Activated CD8-positive, alpha-beta T cell treated with anti-CD3 and anti-CD28 coated beads for 36 hours (primary cell): Measurements from ENCODE around the gene PDK2. TPM values are rescaled to one million over a fixed set of nuclear protein-coding genes. Genes with fewer than 3 reads are reported as not detected.

Experiments used
- ATAC-seq: fragments of 200-7000 bp; cut with Tn5 transposase; one replicate; pipeline ENCODE4 v1.10.0; 2021; ENCODE audit warnings: mild to moderate bottlenecking, moderate library complexity
- CTCF ChIA-PET: fragments of 350-600 bp; sonication (Branson Sonifier 250); formaldehyde crosslinking; loops from one replicate; lab custom pipeline; 2021; ENCODE audit warnings: antibody characterized with exemption; lab: Charles Lee
- POLR2A ChIA-PET: fragments of 350-600 bp; sonication (Branson Sonifier 250); formaldehyde crosslinking; loops from one replicate; lab custom pipeline; 2021; ENCODE audit warnings: antibody characterized with exemption; lab: Charles Lee
- DNase-seq: peaks from one replicate; pipeline ENCODE4 v3.0.0-alpha.2; 2020
- H3K27ac Mint-ChIP-seq: one replicate; pipeline ENCODE4 v1.8.0; 2021; ENCODE audit warnings: mild to moderate bottlenecking, mixed read lengths
- H3K27me3 Mint-ChIP-seq: one replicate; pipeline ENCODE4 v1.8.0; 2021; ENCODE audit warnings: mixed read lengths
- H3K36me3 Mint-ChIP-seq: one replicate; pipeline ENCODE4 v1.8.0; 2021; ENCODE audit warnings: low read depth, mixed read lengths
- H3K4me1 Mint-ChIP-seq: one replicate; pipeline ENCODE4 v1.8.0; 2021; ENCODE audit warnings: low read depth, mixed read lengths
- H3K4me3 Mint-ChIP-seq: one replicate; pipeline ENCODE4 v1.8.0; 2021; ENCODE audit warnings: mild to moderate bottlenecking, moderate library complexity, mixed read lengths
- H3K9me3 Mint-ChIP-seq: one replicate; pipeline ENCODE4 v1.8.0; 2021; ENCODE audit warnings: mixed read lengths
- CTCF ChIP-seq: fragments of 200-600 bp; IDR thresholded peaks from one replicate; pipeline ENCODE4 v1.8.0; 2022; ENCODE audit warnings: antibody characterized with exemption, mild to moderate bottlenecking
- intact Hi-C: fragments of 100-400 bp; cut with micrococcal nuclease; formaldehyde crosslinking; loops from one replicate; pipeline ENCODE4 v1.10.0; 2022
- total RNA-seq, 2 experiments: library from RNA; stranded (reverse); gene quantifications; one replicate each; pipeline ENCODE4 v1.2.3, GENCODE V29; 2021

The PDK2 gene
- total RNA-seq, 2 experiments from 2014 or later, result 6.0 to 7.7 TPM

GRCh38 chr17:50074227-50074626 lies 20.9 kb upstream of the PDK2 start:
- Mint-ChIP-seq H3K27me3 (no peaks in the 10 kb centered on the region), H3K9me3 (peaks cover 2% of the 10 kb centered on the region), H3K4me3 (no peak overlapping the region), H3K4me1 (no peaks in the 10 kb centered on the region), H3K36me3 (peaks cover 8% of the 10 kb centered on the region), H3K27ac (no peak overlapping the region)
- DNase-seq (no peak), ATAC-seq (no peak)
- no peak for TF ChIP-seq CTCF
- CTCF ChIA-PET, result interaction anchor here (0.8 to 3.5 kb wide), 5 partner anchors 10 to 29 kb away, joined by 3 to 16 read pairs (median 3); no protein-coding TSS in a partner anchor
- intact Hi-C loops, result no loop called here
- POLR2A ChIA-PET, result interaction anchor here (1.4 kb wide), 1 partner anchor 46 kb away, joined by 3 read pairs; no protein-coding TSS in a partner anchor

- Mint-ChIP-seq H3K4me3 (no peak overlapping the region), H3K36me3 (peaks cover 8% of the 10 kb centered on the region), H3K4me1 (no peaks in the 10 kb centered on the region), H3K27me3 (no peaks in the 10 kb centered on the region), H3K27ac (no peak overlapping the region), H3K9me3 (peaks cover 2% of the 10 kb centered on the region)
- ChIA-PET POLR2A (interaction anchor here (0.6 to 1.4 kb wide), 4 partner anchors 9 to 47 kb away, joined by 3 to 4 read pairs (median 4); no protein-coding TSS in a partner anchor), CTCF (interaction anchor here (1.0 to 3.5 kb wide), 3 partner anchors 11 to 47 kb away, joined by 4 to 16 read pairs (median 4); no protein-coding TSS in a partner anchor)
- no peak for TF ChIP-seq CTCF
- intact Hi-C loops, result no loop called here
- ATAC-seq (no peak), DNase-seq (no peak)
Measured at GRCh38 chr17:50075446-50076032, 19.6 kb upstream of the PDK2 start.

- Mint-ChIP-seq H3K27ac (no peak overlapping the region), H3K36me3 (peaks cover 5% of the 10 kb centered on the region), H3K27me3 (no peaks in the 10 kb centered on the region), H3K4me3 (no peak overlapping the region), H3K9me3 (peaks cover 2% of the 10 kb centered on the region), H3K4me1 (no peaks in the 10 kb centered on the region)
- ChIA-PET POLR2A (interaction anchor here (0.6 to 1.4 kb wide), 3 partner anchors 8 to 21 kb away, joined by 3 to 4 read pairs (median 4); no protein-coding TSS in a partner anchor), CTCF (interaction anchor here (1.0 to 3.5 kb wide), 2 partner anchors 11 to 48 kb away, joined by 4 to 16 read pairs; no protein-coding TSS in a partner anchor)
- DNase-seq, result no peak
- intact Hi-C loops, result no loop called here
- ATAC-seq, result no peak
- no peak for TF ChIP-seq CTCF
Measured at GRCh38 chr17:50076221-50076590, 18.9 kb upstream of the PDK2 start.

GRCh38 chr17:50076591-50077235 lies 18.4 kb upstream of the PDK2 start:
- ChIA-PET CTCF (interaction anchor here (3.3 to 3.5 kb wide), 2 partner anchors 10 to 11 kb away, joined by 16 to 21 read pairs; no protein-coding TSS in a partner anchor), POLR2A (interaction anchor here (1.4 kb wide), 1 partner anchor 8 kb away, joined by 3 read pairs; no protein-coding TSS in a partner anchor)
- H3K4me1 Mint-ChIP-seq, result no peaks in the 10 kb centered on the region
- intact Hi-C loops, result no loop called here
- H3K36me3 Mint-ChIP-seq, result no peaks in the 10 kb centered on the region
- ATAC-seq (no peak), DNase-seq (no peak)
- no peaks in the 10 kb centered on the region for H3K9me3 Mint-ChIP-seq
- no peaks in the 10 kb centered on the region for H3K27me3 Mint-ChIP-seq
- no peak for TF ChIP-seq CTCF
- no peak overlapping the region for H3K4me3 Mint-ChIP-seq
- H3K27ac Mint-ChIP-seq, result no peak overlapping the region

- Mint-ChIP-seq H3K36me3 (no peaks in the 10 kb centered on the region), H3K4me3 (no peak overlapping the region), H3K27ac (no peak overlapping the region), H3K27me3 (no peaks in the 10 kb centered on the region), H3K4me1 (no peaks in the 10 kb centered on the region), H3K9me3 (no peaks in the 10 kb centered on the region)
- no peak for TF ChIP-seq CTCF
- ChIA-PET POLR2A (interaction anchor here (0.6 to 1.0 kb wide), 2 partner anchors 33 to 48 kb away, joined by 3 read pairs; no protein-coding TSS in a partner anchor), CTCF (interaction anchor here (0.9 to 3.3 kb wide), 6 partner anchors 9 to 51 kb away, joined by 3 to 21 read pairs (median 4); partner anchors contain the start of gene PDK2)
- intact Hi-C loops, result no loop called here
- ATAC-seq (no peak), DNase-seq (no peak)
Measured at GRCh38 chr17:50078430-50078829, 16.7 kb upstream of the PDK2 start.
